DOHH2 (cell line): ENCODE measurements around the gene FBXW5.

Experiments used
- EZH2phosphoT487 ChIP-seq: fragments of 200-600 bp; sonication (generic); IDR thresholded peaks from 2 replicates; pipeline ENCODE4 v1.6.1; 2017; ENCODE audit warnings: borderline replicate concordance, mild to moderate bottlenecking, antibody characterized with exemption, low read length, moderate library complexity, mixed read lengths
- TF ChIP-seq, protein P1 (sequence below): fragments of 200-600 bp; sonication (generic); IDR thresholded peaks from one replicate; pipeline ENCODE4 v1.5.1; 2014; ENCODE audit warnings: antibody characterized with exemption, mild to moderate bottlenecking, low read depth, low read length; ENCODE audit not compliant: poor library complexity, severe bottlenecking

DNA sequence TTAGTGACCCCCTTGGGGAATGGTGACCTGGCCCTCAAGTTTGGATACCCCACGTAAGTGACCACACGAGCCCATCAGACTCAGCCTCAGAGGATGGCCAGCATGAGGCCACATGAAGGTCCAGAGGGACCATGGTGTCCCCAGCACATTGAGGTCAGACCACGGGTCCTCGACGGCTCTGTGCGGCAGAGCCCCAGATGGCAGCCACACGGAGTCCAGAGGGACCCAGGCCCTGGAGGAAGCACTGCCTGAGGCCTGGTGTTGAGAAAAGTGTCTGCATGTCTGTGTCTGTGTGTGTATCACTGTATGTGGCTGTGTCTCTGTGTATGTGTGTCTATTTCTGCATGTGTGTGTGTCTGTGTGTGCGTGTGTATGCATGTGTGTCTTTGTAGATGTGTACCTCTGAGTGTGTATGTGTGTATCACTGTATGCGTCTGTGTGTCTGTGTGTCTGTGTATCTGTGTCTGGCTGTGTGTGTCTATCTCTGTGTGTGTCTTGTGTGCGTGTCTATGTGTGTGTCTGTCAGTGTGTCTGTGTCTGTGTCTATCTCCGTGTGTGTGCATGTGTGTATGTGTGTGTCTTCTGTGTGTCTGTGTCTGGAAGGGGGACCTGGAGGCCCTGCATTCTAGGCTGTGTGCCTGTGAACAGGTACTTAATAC is 39.2 kb upstream of the FBXW5 start:
- TF ChIP-seq, protein P1, sequence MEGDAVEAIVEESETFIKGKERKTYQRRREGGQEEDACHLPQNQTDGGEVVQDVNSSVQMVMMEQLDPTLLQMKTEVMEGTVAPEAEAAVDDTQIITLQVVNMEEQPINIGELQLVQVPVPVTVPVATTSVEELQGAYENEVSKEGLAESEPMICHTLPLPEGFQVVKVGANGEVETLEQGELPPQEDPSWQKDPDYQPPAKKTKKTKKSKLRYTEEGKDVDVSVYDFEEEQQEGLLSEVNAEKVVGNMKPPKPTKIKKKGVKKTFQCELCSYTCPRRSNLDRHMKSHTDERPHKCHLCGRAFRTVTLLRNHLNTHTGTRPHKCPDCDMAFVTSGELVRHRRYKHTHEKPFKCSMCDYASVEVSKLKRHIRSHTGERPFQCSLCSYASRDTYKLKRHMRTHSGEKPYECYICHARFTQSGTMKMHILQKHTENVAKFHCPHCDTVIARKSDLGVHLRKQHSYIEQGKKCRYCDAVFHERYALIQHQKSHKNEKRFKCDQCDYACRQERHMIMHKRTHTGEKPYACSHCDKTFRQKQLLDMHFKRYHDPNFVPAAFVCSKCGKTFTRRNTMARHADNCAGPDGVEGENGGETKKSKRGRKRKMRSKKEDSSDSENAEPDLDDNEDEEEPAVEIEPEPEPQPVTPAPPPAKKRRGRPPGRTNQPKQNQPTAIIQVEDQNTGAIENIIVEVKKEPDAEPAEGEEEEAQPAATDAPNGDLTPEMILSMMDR = no peak
- no peak for TF ChIP-seq EZH2phosphoT487
